GM23338 (cell line): ENCODE results near the gene TEX14. TPM values are rescaled to one million over a fixed set of nuclear protein-coding genes. Genes with fewer than 3 reads are reported as not detected.
"Not testable (repeated sequence)": the region's sequence is repeated elsewhere in the genome, so short reads cannot be mapped to it uniquely, and the experiment has no call there.

Experiments
- ATAC-seq: fragments of 200-7000 bp; cut with Tn5 transposase; 3 replicates; pipeline ENCODE4 v1.9.1; 2020
- DNase-seq: peaks from one replicate; pipeline ENCODE4 v3.0.0-alpha.2; 2015; ENCODE audit warnings: low spot score
- H2AFZ ChIP-seq: fragments of 200-600 bp; sonication (generic); 2 replicates; pipeline ENCODE4 v1.8.0; 2016; ENCODE audit warnings: antibody characterized with exemption, mild to moderate bottlenecking, moderate library complexity
- H3F3A ChIP-seq: fragments of 200-600 bp; sonication (generic); replicated peaks from 2 replicates; pipeline ENCODE4 v1.8.0; 2017; ENCODE audit warnings: antibody characterized with exemption, mixed run types, low read depth
- H3K27ac ChIP-seq: fragments of 200-600 bp; sonication (generic); 2 replicates; pipeline ENCODE4 v1.6.1; 2016; ENCODE audit warnings: low read depth
- H3K27me3 ChIP-seq: fragments of 200-600 bp; sonication (generic); 2 replicates; pipeline ENCODE4 v1.8.0; 2016; ENCODE audit warnings: mild to moderate bottlenecking, mixed run types, moderate library complexity; ENCODE audit not compliant: insufficient read depth
- H3K36me3 ChIP-seq: fragments of 200-600 bp; sonication (generic); 2 replicates; pipeline ENCODE4 v1.8.0; 2016; ENCODE audit warnings: mild to moderate bottlenecking; ENCODE audit not compliant: insufficient read depth
- H3K4me1 ChIP-seq: fragments of 200-600 bp; sonication (generic); 2 replicates; pipeline ENCODE4 v1.8.0; 2016; ENCODE audit warnings: mild to moderate bottlenecking, moderate library complexity; ENCODE audit not compliant: insufficient read depth
- H3K4me2 ChIP-seq: fragments of 200-600 bp; sonication (generic); 2 replicates; pipeline ENCODE4 v1.7.1; 2017; ENCODE audit warnings: mixed run types
- H3K4me3 ChIP-seq: fragments of 200-600 bp; sonication (generic); 2 replicates; pipeline ENCODE4 v1.6.1; 2016; ENCODE audit warnings: mixed run types
- H3K79me2 ChIP-seq: fragments of 200-600 bp; sonication (generic); replicated peaks from 2 replicates; pipeline ENCODE4 v1.8.0; 2017; ENCODE audit warnings: mild to moderate bottlenecking; ENCODE audit not compliant: insufficient read depth
- H3K9me2 ChIP-seq: fragments of 200-600 bp; sonication (generic); 2 replicates; pipeline ENCODE4 v1.8.0; 2017; ENCODE audit not compliant: insufficient read depth
- H4K20me1 ChIP-seq: fragments of 200-600 bp; sonication (generic); replicated peaks from 2 replicates; pipeline ENCODE4 v1.8.0; 2017; ENCODE audit warnings: mild to moderate bottlenecking; ENCODE audit not compliant: insufficient read depth
- H3K27ac Mint-ChIP-seq: 2 replicates; pipeline ENCODE4 v1.8.0; 2020; ENCODE audit warnings: inconsistent platforms, mild to moderate bottlenecking, moderate library complexity, mixed read lengths
- H3K27me3 Mint-ChIP-seq: 3 replicates; pipeline ENCODE4 v1.8.0; 2022; ENCODE audit warnings: low read depth, mild to moderate bottlenecking, moderate library complexity, mixed read lengths, inconsistent platforms; ENCODE audit not compliant: insufficient read depth, poor library complexity
- H3K36me3 Mint-ChIP-seq: 3 replicates; pipeline ENCODE4 v1.8.0; 2021; ENCODE audit warnings: low read depth, mild to moderate bottlenecking, inconsistent platforms, moderate library complexity, mixed read lengths
- H3K4me1 Mint-ChIP-seq: 3 replicates; pipeline ENCODE4 v1.8.0; 2020; ENCODE audit warnings: mild to moderate bottlenecking, inconsistent platforms, mixed read lengths
- H3K4me3 Mint-ChIP-seq: 3 replicates; pipeline ENCODE4 v1.8.0; 2021; ENCODE audit warnings: moderate library complexity, mild to moderate bottlenecking, inconsistent platforms, mixed read lengths
- H3K9me3 Mint-ChIP-seq: 3 replicates; pipeline ENCODE4 v1.8.0; 2020; ENCODE audit warnings: moderate library complexity, mild to moderate bottlenecking, inconsistent platforms, mixed read lengths
- CREB1 ChIP-seq: fragments of 250-450 bp; sonication (Bioruptor Pico); IDR thresholded peaks from 2 replicates; pipeline ENCODE4 v1.5.0; 2020; ENCODE audit warnings: low read depth, mild to moderate bottlenecking, moderate library complexity
- CTCF ChIP-seq, 2 experiments: fragments of 200-600 bp in 1 of 2; sonication (generic) in 1 of 2; conservative IDR thresholded peaks; 2 replicates each; pipeline versions ENCODE4 v1.5.1 to v1.6.1; 2016 to 2017; ENCODE audit warnings: antibody characterized with exemption in 2 of 2, low read depth in 2 of 2, mild to moderate bottlenecking in 2 of 2, moderate library complexity in 1 of 2
- EZH2 ChIP-seq: fragments of 200-600 bp; sonication (generic); IDR thresholded peaks from one replicate; pipeline ENCODE4 v1.8.0; 2017; ENCODE audit warnings: antibody characterized with exemption, mild to moderate bottlenecking, low read depth; ENCODE audit not compliant: unreplicated experiment
- JUNB ChIP-seq: IDR thresholded peaks from one replicate; pipeline ENCODE4 v1.6.1; 2016; ENCODE audit warnings: antibody characterized with exemption; ENCODE audit not compliant: unreplicated experiment
- NANOG ChIP-seq: IDR thresholded peaks from 2 replicates; pipeline ENCODE4 v1.6.1; 2016; ENCODE audit warnings: antibody characterized with exemption, borderline replicate concordance
- POLR2AphosphoS5 ChIP-seq: IDR thresholded peaks from 2 replicates; pipeline ENCODE4 v1.6.1; 2016; ENCODE audit warnings: antibody characterized with exemption, low read depth
- REST ChIP-seq: IDR thresholded peaks from one replicate; pipeline ENCODE4 v1.6.1; 2018; ENCODE audit warnings: antibody characterized with exemption; ENCODE audit not compliant: unreplicated experiment
- STAT1 ChIP-seq: IDR thresholded peaks from one replicate; pipeline ENCODE4 v1.6.1; 2016; ENCODE audit warnings: antibody characterized with exemption; ENCODE audit not compliant: unreplicated experiment
- ZNF114 ChIP-seq: fragments of 250-450 bp; sonication (Bioruptor Pico); IDR thresholded peaks from 2 replicates; pipeline ENCODE4 v1.5.0; 2020; ENCODE audit warnings: mild to moderate bottlenecking, moderate library complexity
- ZNF331 ChIP-seq: fragments of 250-450 bp; sonication (Bioruptor Pico); IDR thresholded peaks from 2 replicates; pipeline ENCODE4 v1.5.0; 2020; ENCODE audit warnings: low read depth, mild to moderate bottlenecking, moderate library complexity
- polyA plus RNA-seq: library from polyadenylated mRNA; unstranded; fragments of >200 nt; fragmentation: Nextera tagmentation; extraction: Ambion mirVana; gene quantifications from 2 replicates; pipeline ENCODE4 v1.2.1, GENCODE V29; 2016
- total RNA-seq: library from RNA; depleted of rRNA; stranded (reverse); fragments of >200 nt; shearing (Covaris generic); gene quantifications from 2 replicates; pipeline ENCODE4 v1.2.3, GENCODE V29; 2014
- TF ChIP-seq, protein P1 (sequence below): IDR thresholded peaks from 2 replicates; pipeline ENCODE4 v1.6.1; 2016; ENCODE audit warnings: antibody characterized with exemption

TEX14 gene
- total and polyA plus RNA-seq, 2 experiments from 2014 or later, result 0.80 to 2.6 TPM

DNA sequence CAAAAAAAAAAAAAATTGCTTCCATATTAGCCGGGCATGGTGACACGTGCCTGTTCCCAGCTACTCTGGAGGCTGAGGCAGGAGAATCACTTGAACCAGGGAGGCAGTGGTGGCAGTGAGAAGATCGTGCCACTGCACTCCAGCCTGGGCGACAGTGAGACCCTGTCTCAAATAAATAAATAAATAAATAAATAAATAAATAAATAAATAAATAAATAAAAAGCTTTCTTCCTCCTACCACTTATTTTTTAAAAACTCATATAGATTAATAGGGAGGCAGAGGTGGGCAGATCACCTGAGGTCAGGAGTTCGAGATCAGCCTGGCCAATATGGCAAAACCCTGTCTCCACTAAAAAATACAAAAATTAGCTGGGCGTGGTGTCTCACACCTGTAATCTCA is 7.4 kb downstream of the TEX14 start:
- not testable (repeated sequence) for H3K36me3 ChIP-seq, H4K20me1 ChIP-seq, H3K9me3 Mint-ChIP-seq, H2AFZ ChIP-seq, H3K27me3 Mint-ChIP-seq, H3K4me3 ChIP-seq, H3K4me1 ChIP-seq, H3K79me2 ChIP-seq, H3K27me3 ChIP-seq, H3F3A ChIP-seq, H3K9me2 ChIP-seq, H3K27ac ChIP-seq, H3K4me2 ChIP-seq, H3K36me3 Mint-ChIP-seq, ATAC-seq, DNase-seq, H3K27ac Mint-ChIP-seq, H3K4me1 Mint-ChIP-seq, H3K4me3 Mint-ChIP-seq

DNA sequence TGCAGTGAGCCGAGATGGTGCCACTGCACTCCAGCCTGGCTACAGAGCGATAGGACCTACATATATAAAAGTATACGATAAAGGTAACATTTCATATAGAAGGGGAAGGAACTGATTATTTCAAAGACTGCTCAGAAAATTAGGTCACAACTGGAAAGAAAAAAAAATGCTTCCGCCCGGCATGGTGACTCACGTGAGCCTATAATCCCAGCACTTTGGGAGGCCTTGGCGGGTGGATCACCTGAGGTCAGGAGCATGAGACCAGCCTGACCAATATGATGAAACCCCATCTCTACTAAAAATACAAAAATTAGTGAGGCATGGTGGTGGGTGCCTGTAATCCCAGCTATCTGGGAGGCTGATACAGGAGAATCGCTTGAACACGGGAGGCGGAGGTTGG is 7.8 kb downstream of the TEX14 start:
- Histone ChIP-seq H3K4me3 (no peak overlapping the region), H2AFZ (no peak overlapping the region), H3K36me3 (no peaks in the 10 kb centered on the region), H3F3A (no peaks in the 10 kb centered on the region), H3K27ac (no peak overlapping the region), H3K4me2 (no peak overlapping the region), H3K27me3 (no peaks in the 10 kb centered on the region), H3K4me1 (no peaks in the 10 kb centered on the region), H3K9me2 (no peaks in the 10 kb centered on the region), H4K20me1 (no peaks in the 10 kb centered on the region), H3K79me2 (no peaks in the 10 kb centered on the region)
- DNase-seq (no peak), ATAC-seq (no peak)
- Mint-ChIP-seq H3K4me1 (peaks cover 3% of the 10 kb centered on the region; the same call in 1 of the 3 replicates), H3K36me3 (no peaks in the 10 kb centered on the region), H3K4me3 (no peak overlapping the region), H3K9me3 (no peaks in the 10 kb centered on the region), H3K27ac (no peak overlapping the region), H3K27me3 (no peaks in the 10 kb centered on the region)
- TF ChIP-seq NANOG (no peak), REST (no peak), EZH2 (no peak), POLR2AphosphoS5 (no peak), CTCF (conservative IDR thresholded peaks at IDR 0.05; ENCODE audit: low read depth in 2 of 2) (no peak), CREB1 (CRISPR knock-in tag) (no peak), ZNF331 (no peak), ZNF114 (CRISPR knock-in tag) (no peak), JUNB (no peak), STAT1 (no peak)
- TF ChIP-seq, protein P1, sequence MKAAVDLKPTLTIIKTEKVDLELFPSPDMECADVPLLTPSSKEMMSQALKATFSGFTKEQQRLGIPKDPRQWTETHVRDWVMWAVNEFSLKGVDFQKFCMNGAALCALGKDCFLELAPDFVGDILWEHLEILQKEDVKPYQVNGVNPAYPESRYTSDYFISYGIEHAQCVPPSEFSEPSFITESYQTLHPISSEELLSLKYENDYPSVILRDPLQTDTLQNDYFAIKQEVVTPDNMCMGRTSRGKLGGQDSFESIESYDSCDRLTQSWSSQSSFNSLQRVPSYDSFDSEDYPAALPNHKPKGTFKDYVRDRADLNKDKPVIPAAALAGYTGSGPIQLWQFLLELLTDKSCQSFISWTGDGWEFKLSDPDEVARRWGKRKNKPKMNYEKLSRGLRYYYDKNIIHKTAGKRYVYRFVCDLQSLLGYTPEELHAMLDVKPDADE, result no peak
